Right atrium auricular region (tissue), 2 donors: ENCODE results near the gene SLC12A4. TPM values are rescaled to one million over a fixed set of nuclear protein-coding genes. Genes with fewer than 3 reads are reported as not detected.

Experiments
- DNase-seq: peaks from one replicate; pipeline ENCODE4 v3.0.0-alpha.2; 2019; ENCODE audit warnings: low spot score
- H3K27ac ChIP-seq, 2 donors: fragments of 200-600 bp; sonication (generic); 1 replicate in 1 of 2; 2 replicates in 1 of 2; pipeline ENCODE4 v1.5.1; 2016 to 2019
- H3K27me3 ChIP-seq, 2 donors: fragments of 200-600 bp; sonication (generic); one replicate each; pipeline versions ENCODE4 v1.5.1 to v1.6.0; 2017 to 2019
- H3K36me3 ChIP-seq: fragments of 200-600 bp; sonication (generic); one replicate; pipeline ENCODE4 v1.5.1; 2016
- H3K4me1 ChIP-seq, 2 donors: fragments of 200-600 bp; sonication (generic); one replicate each; pipeline versions ENCODE4 v1.5.1 to v1.6.0; 2017 to 2019
- H3K4me3 ChIP-seq, 2 donors: fragments of 200-600 bp; sonication (generic); 1 replicate in 1 of 2; 2 replicates in 1 of 2; pipeline ENCODE4 v1.5.1; 2017 to 2019; ENCODE audit warnings: mild to moderate bottlenecking in 1 of 2, moderate library complexity in 1 of 2
- H3K9me3 ChIP-seq, 2 donors: fragments of 200-600 bp; sonication (generic); one replicate each; pipeline ENCODE4 v1.5.1; 2019
- total RNA-seq, 2 donors: library from RNA; depleted of rRNA; stranded (reverse); fragments of >200 nt; gene quantifications; one replicate each; pipeline ENCODE4 v1.1.0, GENCODE V29; 2016
- TF ChIP-seq, protein P1 (sequence below), 2 donors: fragments of 200-600 bp; sonication (generic); IDR thresholded peaks; one replicate each; pipeline ENCODE4 v1.5.1; 2019; ENCODE audit warnings: antibody characterized with exemption in 2 of 2

The SLC12A4 gene
- total RNA-seq, 2 donors from 2014 or later, result 39.5 to 85.9 TPM

DNA sequence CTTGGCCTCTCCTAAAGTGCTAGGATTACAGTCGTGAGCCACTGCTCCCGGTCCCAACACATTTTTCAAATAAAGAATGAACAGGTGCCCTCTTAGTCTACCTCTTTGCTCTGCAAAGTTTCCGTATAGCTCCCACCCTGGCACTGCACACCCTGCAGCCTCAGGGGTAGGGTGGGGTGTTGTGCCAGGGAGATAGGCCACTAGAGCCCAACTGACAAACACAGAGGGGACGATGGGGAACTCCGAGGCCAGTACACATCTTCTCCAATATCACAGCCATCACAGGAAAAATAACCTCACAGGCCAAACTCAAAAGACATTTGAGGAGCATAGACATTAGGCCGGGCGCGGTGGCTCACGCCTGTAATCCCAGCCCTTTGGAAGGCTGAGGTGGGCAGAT, 2.7 kb upstream of the SLC12A4 start:
- Histone ChIP-seq H3K27me3 (no peaks in the 10 kb centered on the region), H3K27ac (no peak overlapping the region), H3K9me3 (no peaks in the 10 kb centered on the region), H3K4me3 (no peak overlapping the region), H3K4me1 (peaks cover 0 to 24% of the 10 kb centered on the region in 2 donors), H3K36me3 (no peaks in the 10 kb centered on the region)
- no peak for DNase-seq
- TF ChIP-seq, protein P1, sequence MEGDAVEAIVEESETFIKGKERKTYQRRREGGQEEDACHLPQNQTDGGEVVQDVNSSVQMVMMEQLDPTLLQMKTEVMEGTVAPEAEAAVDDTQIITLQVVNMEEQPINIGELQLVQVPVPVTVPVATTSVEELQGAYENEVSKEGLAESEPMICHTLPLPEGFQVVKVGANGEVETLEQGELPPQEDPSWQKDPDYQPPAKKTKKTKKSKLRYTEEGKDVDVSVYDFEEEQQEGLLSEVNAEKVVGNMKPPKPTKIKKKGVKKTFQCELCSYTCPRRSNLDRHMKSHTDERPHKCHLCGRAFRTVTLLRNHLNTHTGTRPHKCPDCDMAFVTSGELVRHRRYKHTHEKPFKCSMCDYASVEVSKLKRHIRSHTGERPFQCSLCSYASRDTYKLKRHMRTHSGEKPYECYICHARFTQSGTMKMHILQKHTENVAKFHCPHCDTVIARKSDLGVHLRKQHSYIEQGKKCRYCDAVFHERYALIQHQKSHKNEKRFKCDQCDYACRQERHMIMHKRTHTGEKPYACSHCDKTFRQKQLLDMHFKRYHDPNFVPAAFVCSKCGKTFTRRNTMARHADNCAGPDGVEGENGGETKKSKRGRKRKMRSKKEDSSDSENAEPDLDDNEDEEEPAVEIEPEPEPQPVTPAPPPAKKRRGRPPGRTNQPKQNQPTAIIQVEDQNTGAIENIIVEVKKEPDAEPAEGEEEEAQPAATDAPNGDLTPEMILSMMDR (IDR thresholded peaks at IDR 0.05), result no peak

DNA sequence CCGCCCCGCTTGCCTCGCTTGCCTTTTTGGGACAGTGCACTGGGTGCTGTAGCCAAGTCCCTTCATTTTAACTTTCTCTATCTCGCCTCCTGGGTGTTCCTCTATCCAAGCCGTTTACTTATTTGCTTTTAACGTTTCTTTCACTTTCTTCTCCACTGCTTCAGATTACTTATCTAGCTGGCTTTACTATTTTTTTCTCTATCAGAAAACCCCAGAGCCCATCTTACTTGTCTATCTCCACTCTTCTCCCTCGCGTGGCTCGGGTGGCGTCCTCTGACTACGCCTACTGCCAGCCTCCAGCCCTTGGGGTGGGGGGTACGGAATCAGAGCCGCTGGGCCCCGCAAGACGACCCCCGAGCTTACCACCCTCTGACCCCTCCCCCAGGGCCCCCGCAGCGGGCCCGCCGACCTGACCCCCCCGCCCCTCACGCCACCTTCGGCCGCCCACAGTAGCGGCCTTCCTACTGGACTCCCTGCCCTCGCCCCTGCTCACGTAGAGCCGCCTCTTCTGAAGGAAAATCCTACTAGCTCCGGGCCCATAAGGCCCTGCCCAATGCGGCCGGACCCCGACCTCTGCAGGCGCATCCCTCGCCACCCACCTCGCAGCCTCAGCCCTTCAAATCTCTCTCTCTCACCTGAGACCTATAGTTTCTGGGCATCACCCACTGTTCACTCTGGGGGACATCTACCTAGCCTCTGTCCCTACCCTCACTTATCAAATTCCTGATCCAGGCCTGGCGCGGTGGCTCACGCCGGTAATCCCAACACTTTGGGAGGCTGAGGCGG, 1.0 kb upstream of the SLC12A4 start:
- peak overlapping the region; percentile 88 to 99 for H3K4me3 ChIP-seq
- no peaks in the 10 kb centered on the region for H3K9me3 ChIP-seq
- DNase-seq, result no peak
- H3K27ac ChIP-seq, result peak overlapping the region; percentile 96 to 99
- H3K36me3 ChIP-seq, result peaks cover 8% of the 10 kb centered on the region
- TF ChIP-seq, protein P1 (IDR thresholded peaks at IDR 0.05), result no peak
- no peaks in the 10 kb centered on the region for H3K27me3 ChIP-seq
- peaks cover 0 to 40% of the 10 kb centered on the region in 2 donors for H3K4me1 ChIP-seq

DNA sequence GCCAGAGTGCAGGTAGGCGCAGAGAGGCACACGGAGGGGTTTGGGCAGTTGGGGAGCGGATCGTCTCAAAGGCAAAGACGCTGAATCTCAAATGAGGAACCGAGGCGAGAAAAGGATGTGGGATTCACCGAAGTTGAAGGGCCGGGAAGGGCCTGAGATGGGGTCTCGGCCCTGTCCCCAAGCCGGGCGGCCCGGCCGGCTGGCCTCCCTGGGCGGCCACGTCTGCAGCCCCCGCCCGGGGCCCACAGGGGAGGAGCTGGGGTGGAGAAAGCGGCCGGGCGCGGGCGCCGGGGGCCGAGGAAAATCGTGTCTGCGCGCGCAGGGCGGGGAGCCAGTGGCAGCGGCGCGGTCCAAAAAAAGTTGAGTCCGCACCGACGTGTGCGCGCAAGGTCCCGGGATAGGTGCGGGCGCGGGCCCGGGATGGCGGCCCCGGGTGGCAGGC, 458 bp downstream of the SLC12A4 start:
- TF ChIP-seq, protein P1 (IDR thresholded peaks at IDR 0.05), result no peak
- Histone ChIP-seq H3K36me3 (peaks cover 16% of the 10 kb centered on the region), H3K9me3 (no peaks in the 10 kb centered on the region), H3K4me3 (peak overlapping the region; percentile 88 to 99), H3K27ac (peak overlapping the region; percentile 96 to 99), H3K4me1 (peaks cover 0 to 55% of the 10 kb centered on the region in 2 donors), H3K27me3 (no peaks in the 10 kb centered on the region)
- no peak for DNase-seq

DNA sequence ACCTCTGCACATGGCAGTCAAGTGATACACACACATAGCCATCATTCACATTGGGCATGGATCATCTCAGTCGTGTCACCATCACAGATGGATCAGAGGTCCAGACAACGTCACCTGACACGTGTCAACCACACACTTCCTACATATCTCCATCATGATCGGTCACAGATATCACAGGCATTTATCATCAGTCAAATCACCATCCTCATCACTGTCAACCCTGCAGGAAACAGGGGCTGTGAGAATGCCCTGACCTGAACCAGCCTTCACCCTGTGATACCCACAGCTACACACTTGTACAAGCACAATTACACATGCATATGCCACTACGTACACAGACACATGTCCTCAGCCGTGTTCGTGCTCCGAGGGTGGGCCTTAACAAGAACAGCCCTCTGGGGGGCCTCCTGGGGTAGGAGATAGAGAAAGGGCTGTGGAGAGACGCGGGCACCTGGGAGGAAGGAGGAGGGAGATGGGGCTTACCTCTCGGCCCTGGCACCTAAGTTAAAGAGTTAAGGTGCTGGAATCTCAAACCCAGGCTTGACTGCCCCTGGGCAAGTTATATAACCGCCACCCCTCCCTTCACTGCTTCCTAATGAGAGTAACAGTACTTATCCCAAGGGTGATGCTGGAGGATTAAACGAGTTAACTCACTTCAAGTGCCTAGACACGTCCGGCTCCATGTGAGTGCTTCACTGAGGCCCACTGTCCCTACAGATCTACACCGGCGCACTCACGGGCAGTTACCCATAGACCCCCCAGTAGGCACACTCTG, 1.1 kb downstream of the SLC12A4 start:
- Histone ChIP-seq H3K27me3 (no peaks in the 10 kb centered on the region), H3K36me3 (peaks cover 22% of the 10 kb centered on the region), H3K27ac (peak overlapping the region; percentile 96 to 99), H3K9me3 (no peaks in the 10 kb centered on the region), H3K4me1 (peaks cover 0 to 61% of the 10 kb centered on the region in 2 donors), H3K4me3 (peak overlapping the region; percentile 88 to 99)
- no peak for DNase-seq
- TF ChIP-seq, protein P1 (IDR thresholded peaks at IDR 0.05), result no peak

DNA sequence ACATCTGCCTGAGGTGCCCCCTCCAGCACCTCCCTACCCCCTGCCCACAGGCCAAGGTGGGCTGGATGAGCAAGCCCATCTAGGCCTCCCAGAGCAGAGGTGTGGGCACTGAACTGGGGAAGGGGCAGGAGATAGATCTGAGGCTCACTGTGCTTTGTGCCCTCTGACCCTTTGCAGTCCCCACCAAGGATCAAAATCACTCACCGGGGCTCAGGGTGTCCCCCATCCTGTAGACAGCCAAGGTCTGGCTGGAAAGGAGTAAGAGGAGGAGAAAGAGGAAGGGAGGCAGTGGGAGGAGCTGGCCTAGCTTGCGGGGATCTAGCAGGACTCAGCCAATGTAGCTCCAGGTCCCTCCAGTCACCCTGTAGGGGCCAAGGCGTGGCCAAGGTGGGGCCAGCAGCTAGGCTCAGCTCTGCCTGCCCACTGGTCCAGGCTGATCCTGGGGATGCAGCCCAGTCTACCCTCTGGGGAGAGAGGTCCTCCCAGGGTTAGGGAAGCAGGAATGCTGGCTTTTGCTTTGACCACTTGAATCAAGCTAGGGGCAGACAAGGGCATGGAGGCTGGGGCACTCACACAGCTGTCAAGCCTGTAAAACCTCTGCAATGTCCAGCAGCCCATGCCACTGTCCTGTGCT, 1.8 kb downstream of the SLC12A4 start:
- TF ChIP-seq, protein P1 (IDR thresholded peaks at IDR 0.05), result no peak
- peaks cover 0 to 68% of the 10 kb centered on the region in 2 donors for H3K4me1 ChIP-seq
- no peak for DNase-seq

More for the DNA sequence above, 1.8 kb downstream of the SLC12A4 start:
- Histone ChIP-seq H3K27me3 (no peaks in the 10 kb centered on the region), H3K4me3 (peak overlapping the region; percentile 88 to 99), H3K36me3 (peaks cover 29% of the 10 kb centered on the region), H3K9me3 (no peaks in the 10 kb centered on the region), H3K27ac (peak overlapping the region; percentile 96 to 99)
